ENCODE data around the gene WNT5A.

GRCh38 chr3:55489798-55490132 is 2.7 kb upstream of the WNT5A start:
- TF ChIP-seq ZNF274 (IDR thresholded peaks at IDR 0.05; ENCODE audit: low read depth, low read length) (no peak), POLR2A (IDR thresholded peaks at IDR 0.05; ENCODE audit: borderline replicate concordance, extremely low read depth, insufficient read depth, insufficient read length) (no peak), TCF7L2 (IDR thresholded peaks at IDR 0.05; ENCODE audit: borderline replicate concordance, extremely low read depth, insufficient read depth, insufficient read length) (no peak), CBX3 (IDR thresholded peaks at IDR 0.05; ENCODE audit: low read depth) (no peak), EZH2phosphoT487 (IDR thresholded peaks at IDR 0.05; ENCODE audit: borderline replicate concordance) (no peak)
- TF ChIP-seq, protein P1, sequence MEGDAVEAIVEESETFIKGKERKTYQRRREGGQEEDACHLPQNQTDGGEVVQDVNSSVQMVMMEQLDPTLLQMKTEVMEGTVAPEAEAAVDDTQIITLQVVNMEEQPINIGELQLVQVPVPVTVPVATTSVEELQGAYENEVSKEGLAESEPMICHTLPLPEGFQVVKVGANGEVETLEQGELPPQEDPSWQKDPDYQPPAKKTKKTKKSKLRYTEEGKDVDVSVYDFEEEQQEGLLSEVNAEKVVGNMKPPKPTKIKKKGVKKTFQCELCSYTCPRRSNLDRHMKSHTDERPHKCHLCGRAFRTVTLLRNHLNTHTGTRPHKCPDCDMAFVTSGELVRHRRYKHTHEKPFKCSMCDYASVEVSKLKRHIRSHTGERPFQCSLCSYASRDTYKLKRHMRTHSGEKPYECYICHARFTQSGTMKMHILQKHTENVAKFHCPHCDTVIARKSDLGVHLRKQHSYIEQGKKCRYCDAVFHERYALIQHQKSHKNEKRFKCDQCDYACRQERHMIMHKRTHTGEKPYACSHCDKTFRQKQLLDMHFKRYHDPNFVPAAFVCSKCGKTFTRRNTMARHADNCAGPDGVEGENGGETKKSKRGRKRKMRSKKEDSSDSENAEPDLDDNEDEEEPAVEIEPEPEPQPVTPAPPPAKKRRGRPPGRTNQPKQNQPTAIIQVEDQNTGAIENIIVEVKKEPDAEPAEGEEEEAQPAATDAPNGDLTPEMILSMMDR (IDR thresholded peaks at IDR 0.05 in 2 of 3, conservative IDR thresholded peaks at IDR 0.05 in 1 of 3; ENCODE audit: borderline replicate concordance in 1 of 3, insufficient read depth in 1 of 3, low read depth in 2 of 3, low read length in 2 of 3): no peak

All from HCT116 (cell line).